NCI-H524 treated with DMSO at 0.1 percent for 48 hours (cell line): ENCODE results near the gene CD55.

Source experiments
- DNase-seq: peaks from one replicate; lab custom pipeline; 2025; lab: John Stamatoyannopoulos, UW

Gene CD55

DNA sequence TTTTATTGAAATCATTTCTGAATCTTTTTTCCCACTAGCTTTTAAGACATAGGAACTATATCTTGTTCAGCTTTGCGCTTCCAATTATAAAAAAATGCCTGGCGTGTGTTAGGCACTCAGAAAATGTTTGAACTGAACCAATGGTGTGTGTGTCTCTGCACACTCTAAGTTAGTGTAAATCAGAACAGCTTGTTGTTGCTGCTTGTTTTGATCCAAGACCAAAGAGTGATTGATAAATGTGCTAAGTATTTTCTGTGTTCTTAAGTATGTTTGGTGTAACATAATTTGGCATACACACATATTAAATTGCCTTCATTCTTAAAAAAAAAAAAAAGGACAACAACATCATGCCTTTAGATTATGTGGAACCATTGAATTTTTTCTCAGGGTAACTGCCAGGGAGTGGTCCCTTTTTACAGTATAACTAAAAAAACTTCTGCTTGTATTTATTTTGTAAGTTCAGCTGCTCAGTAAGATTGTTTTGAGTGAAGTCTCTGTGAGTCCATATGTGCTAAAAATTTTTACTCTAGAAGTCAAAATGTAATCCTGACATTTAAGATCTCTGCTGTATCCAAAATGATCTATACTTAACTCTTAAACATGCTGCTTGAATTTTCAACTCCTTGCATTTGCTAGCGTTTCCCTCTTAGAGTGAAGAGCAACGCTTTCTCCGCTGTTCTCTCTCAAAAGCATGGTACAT is 8.7 kb downstream of the CD55 start:
- no peak for DNase-seq

- no peak for DNase-seq
Observed at GRCh38 chr1:207331354-207332313, 10.2 kb downstream of the CD55 start.

DNA sequence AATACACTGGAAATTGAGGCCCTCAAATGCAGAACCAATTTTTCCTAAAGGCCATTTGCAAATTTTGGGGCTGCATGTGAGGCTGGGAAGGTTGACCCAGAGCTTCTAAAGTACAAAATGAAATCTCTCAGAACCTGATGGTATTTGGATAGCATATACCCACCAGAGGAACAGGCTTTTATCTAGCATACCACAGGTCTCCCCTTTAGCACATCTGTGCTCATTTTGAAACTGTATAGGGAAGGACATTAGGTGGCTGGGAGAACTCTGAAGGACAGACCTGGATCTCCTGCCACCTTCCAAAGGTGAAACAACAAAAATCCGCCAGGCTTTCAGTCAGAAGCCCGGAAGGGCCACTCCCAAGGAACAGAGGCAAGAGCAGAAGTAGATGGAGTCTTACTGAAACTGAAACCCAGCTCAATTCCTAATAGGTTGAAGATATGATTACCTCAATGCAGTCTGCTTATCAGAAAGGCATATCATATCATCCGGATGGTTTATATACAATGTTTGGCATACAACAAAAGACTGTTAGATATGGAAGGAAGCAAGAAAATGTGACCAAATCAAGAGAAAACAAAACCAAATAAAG is 11.6 kb downstream of the CD55 start:
- DNase-seq, result no peak

- no peak for DNase-seq
Observed at GRCh38 chr1:207333620-207334019, 12.1 kb downstream of the CD55 start.

DNA sequence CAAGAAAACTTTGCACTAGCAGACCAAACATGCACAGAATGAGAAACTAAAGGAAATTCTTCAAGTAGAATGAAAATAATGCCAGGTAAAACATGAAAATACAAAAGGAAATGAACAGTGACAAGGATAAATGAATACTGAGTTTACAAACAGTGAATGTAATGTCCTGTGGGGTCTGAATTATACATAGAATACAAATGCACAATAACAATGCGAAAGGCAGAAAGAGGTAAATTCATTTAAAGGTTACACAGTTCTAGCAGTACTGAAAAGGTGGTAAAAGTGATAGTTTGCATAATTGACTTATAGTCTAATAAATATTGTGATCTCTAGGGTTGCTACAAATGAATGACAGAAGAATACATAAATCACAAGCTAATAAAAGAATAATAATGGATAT is 12.9 kb downstream of the CD55 start:
- DNase-seq, result no peak

- no peak for DNase-seq
Observed at GRCh38 chr1:207335138-207335537, 13.7 kb downstream of the CD55 start.

- DNase-seq, result no peak
Observed at GRCh38 chr1:207335695-207336363, 14.4 kb downstream of the CD55 start.

DNA sequence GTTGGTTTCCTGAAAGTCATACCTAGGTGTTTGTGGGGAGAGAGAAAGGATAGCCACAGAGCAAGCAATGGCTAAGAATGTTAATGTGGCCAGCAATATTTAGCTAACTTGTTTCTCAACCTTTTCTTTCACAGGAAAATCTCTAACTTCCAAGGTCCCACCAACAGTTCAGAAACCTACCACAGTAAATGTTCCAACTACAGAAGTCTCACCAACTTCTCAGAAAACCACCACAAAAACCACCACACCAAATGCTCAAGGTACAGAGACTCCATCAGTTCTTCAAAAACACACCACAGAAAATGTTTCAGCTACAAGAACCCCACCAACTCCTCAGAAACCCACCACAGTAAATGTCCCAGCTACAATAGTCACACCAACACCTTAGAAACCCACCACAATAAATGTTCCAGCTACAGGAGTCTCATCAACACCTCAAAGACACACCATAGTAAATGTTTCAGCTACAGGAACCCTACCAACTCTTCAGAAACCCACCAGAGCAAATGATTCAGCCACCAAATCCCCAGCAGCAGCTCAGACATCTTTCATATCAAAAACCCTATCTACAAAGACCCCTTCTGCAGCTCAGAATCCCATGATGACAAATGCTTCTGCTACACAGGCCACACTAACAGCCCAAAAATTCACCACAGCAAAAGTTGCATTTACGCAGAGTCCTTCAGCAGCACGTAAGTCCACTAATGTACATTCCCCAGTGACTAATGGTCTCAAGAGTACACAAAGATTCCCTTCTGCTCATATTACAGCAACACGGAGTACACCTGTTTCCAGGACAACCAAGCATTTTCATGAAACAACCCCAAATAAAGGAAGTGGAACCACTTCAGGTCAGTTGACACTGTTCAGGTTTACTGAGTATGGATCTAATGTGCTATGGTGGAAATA is 15.3 kb downstream of the CD55 start:
- no peak for DNase-seq

DNA sequence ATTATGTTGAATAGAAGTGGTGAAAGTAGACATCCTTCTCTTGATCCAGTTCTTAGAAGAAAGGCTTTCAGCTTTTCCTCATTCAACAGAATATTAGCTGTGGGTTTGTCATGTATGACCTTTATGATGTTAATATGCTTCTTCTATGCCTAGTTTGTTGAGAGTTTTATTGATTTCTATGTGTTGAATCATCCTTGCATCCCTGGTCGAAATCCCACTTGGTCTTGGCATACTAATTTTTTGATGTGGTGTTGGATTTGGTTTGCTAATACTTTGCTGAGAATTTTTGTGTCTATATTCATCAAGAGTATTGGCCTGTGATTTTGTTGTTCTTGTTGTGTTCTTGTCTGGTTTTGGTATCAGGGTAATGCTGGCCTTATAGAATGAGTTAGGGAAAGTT is 20.9 kb downstream of the CD55 start:
- no peak for DNase-seq

DNA sequence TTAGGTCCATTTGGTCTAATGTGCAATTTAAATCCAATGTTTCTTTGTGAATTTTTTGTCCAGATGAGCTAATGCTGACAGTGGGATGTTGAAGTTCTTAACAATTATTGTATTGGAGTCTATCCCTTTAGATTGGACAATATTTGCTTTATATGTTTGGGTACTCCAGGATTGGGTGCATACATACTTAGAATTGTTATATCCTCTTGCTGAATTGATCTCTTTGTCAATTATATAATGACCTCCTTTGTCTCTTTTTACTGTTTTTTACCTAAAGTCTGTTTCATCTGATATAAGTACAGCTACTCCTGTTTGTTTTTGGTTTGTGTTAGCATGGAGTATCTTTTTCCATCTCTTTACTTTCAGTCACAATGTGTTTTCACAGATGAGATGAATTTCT is 22.2 kb downstream of the CD55 start:
- no peak for DNase-seq

GRCh38 chr1:207344221-207344620 is 22.7 kb downstream of the CD55 start:
- no peak for DNase-seq

DNA sequence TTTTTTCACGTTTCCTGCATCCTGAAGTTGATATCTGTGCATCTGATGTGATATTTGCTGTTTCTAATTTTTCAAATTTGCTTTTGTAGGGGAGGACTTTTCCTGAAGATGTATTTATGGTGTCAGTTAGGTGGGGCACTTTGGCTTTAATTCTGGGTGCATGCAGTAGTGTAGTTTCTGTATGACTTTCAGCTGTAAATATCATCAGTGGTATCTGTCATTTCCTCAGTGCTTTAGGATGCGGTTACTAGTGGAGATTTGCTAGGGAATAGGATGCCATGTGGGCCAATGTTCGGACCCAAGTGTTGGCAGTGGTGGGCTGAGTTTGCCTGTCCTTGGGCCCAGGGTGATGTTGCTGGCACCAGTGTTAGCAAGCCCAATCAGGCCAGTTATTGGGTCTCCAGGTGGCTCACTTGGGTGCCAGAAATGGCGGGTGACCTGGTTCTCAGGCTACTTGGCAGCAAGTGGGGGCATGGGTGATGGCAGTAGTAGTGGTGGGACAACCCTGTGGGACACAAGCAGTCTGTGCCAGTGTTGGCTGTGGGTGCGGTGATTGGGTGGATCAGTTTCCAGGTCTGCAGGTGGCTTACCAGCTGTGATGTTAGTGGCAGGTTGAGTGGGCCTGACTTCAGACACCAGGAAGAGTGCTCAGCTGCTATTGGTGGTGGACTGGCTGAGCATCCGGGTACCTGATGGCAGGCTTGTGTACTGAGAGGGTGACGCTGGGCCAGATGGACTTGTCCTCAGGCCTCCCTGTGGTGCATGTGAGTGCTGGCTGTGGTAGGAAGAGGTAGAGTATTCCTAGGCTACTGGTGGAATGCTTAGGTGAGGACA is 24.4 kb downstream of the CD55 start:
- no peak for DNase-seq

DNA sequence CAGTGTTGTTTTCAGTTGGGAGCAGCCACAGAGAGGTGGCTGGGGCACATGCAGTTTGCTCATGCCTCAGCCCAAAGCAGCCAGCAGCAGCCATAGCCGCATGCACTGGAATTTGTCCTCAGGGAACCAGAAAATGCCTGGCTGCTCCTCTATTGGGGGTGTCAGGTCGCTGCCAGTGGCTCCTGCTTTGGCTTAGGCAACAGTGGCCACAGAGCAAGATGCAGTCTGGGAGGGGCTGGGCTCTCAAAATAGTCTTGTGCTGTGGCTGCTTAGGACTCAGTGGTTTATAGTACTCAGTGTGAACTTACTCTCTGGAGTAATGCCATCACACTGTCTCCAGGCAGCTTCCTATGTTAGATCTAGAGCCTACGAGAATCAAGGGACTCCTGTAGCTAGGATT is 25.0 kb downstream of the CD55 start:
- no peak for DNase-seq

DNA sequence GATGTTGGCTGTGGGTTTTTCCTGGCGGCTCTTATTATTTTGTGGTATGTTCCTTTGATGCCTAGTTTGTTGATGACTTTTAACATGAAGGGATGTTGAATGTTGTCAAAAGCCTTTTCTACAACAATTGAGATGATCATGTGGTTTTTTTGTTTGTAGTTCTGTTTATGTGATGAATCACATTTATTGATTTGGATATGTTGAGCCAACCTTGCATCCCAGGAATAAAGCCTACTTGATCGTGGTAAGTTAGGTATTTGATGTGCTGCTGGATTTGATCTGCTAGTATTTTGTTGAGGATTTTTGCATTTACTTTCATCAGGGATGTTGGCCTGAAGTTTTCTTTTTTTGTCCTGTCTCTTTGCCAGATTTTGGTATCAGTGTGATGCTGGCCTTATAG is 28.5 kb downstream of the CD55 start:
- no peak for DNase-seq

DNA sequence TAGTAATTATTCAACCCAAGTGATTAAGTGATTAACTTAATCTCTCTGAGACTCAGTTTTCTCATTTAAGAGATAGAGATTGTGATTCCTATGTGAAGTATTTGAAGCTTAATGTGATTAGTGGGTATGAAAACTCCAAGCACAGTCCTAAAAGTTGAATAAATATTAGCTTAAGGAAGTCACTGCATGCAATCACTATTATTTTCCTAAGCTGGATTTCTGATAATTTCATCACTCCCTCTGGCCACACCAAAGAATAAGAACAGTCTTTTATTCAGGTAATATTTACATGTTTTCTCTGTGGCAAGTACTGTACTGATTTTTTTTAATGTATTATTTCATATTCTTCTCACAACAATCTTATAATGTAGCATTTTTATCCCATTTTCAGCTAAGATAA is 31.1 kb downstream of the CD55 start:
- DNase-seq, result no peak

- DNase-seq, result no peak
Observed at GRCh38 chr1:207355060-207355459, 33.6 kb downstream of the CD55 start.

DNA sequence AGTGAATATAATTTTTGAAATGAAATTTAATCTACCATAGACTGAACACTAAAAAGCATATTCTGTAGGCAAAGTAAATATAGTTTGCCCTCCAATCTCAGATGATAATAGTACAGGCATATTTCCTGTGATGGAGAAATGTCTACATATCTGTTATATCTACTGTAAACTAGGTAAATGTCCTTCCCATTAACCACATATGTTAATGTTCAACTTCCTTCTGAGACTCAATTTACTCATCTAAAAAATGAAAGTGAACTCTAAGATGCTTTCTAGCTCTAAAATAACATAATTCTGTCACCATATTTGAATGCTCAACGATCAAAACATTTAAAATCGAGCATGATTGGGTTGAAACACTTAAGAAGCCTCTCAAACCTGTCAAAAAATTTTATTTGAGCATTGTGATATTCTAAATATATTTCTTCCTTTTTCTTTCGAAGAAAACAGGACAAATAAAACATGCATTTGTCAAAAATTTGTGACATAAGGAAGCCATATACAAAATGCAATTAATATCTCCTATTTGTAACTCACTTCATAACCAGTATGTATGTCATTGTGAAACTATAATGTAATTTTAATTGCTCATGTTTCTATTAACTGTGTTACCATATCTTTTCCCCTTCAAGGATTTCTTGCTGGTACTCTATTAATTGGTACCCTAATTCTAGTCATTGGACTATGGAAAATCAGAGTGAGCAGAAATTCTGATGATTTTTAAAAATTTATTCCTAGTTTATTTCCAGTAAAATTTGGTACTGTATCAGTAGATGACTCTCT is 34.2 kb downstream of the CD55 start:
- DNase-seq, result no peak

- DNase-seq, result no peak
Observed at GRCh38 chr1:207361029-207361428, 39.6 kb downstream of the CD55 start.

DNA sequence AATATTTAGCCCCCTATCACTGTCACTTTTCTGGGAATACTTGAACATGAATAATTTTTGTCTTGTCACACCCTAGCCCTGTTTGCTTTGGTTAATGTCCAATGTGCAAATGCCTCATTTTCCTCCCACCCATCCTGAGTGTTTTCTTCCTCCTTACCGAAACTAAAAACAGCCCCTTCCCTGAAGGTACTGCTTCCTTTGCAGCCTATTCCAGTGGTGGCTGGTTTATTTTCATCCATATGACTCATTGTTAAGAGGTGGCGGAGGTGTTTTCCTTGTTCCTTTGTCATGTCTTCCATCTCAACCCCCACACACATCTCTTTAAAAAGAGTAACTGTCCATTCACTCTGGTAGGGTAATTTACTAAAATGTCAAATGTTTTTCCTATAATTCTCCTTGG is 40.4 kb downstream of the CD55 start:
- no peak for DNase-seq
